ENCODE results near the gene ATP2B2. TPM values are rescaled to one million over a fixed set of nuclear protein-coding genes. Genes with fewer than 3 reads are reported as not detected.

Gene ATP2B2
- total RNA-seq, 4 donors from 2014 or later: 0.86 to 2.2 (median 1.0) TPM; not detected in 1

DNA sequence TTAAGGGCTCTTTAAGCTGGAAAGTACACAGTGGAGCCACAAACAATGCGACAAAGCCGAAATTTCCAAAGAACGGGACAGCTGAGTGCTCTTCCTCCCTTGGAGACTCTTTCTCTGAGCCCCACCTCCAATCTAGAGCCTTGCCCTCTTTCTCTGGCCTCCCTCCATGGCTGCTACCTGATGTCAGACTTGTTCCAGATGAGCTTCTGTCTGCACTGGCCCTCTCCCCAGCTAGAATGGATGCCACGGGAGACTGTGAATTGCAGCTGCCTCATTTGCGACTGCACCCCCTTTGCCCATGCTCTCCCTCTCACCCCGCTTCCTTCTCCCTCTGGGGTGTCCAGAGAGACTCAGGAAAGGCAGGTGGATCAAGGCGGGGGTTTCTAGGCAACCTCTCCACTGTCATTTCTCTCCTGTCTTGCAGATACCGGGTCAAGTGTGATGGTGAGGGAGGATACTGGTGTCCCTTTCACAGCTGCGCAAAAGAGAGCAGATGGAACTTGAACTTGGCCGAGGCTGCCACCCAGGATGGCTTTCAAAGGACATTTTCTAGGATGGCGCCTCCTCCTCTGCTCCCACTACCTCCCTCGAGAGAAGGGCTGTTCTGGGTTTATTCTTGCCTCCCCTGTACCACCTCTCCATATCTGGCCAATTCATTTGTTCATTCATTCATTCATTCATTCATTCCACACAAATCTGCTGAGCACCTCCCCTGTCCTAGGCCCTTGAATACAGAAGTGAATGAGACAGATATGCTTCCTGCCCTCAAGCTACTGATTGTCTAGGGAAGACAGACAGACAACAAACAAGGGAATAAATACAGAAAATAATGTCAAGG, 12.8 kb downstream of the ATP2B2 start:
- no peak for TF ChIP-seq POLR2A (IDR thresholded peaks at IDR 0.05)
- no peak for TF ChIP-seq POLR2AphosphoS5 (IDR thresholded peaks at IDR 0.05)
- TF ChIP-seq EP300 (IDR thresholded peaks at IDR 0.05): no peak
- TF ChIP-seq, protein P1, sequence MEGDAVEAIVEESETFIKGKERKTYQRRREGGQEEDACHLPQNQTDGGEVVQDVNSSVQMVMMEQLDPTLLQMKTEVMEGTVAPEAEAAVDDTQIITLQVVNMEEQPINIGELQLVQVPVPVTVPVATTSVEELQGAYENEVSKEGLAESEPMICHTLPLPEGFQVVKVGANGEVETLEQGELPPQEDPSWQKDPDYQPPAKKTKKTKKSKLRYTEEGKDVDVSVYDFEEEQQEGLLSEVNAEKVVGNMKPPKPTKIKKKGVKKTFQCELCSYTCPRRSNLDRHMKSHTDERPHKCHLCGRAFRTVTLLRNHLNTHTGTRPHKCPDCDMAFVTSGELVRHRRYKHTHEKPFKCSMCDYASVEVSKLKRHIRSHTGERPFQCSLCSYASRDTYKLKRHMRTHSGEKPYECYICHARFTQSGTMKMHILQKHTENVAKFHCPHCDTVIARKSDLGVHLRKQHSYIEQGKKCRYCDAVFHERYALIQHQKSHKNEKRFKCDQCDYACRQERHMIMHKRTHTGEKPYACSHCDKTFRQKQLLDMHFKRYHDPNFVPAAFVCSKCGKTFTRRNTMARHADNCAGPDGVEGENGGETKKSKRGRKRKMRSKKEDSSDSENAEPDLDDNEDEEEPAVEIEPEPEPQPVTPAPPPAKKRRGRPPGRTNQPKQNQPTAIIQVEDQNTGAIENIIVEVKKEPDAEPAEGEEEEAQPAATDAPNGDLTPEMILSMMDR (IDR thresholded peaks at IDR 0.05): no peak
- Histone ChIP-seq H3K27me3 (no peaks in the 10 kb centered on the region), H3K4me1 (peaks cover 2% of the 10 kb centered on the region), H3K9me3 (no peaks in the 10 kb centered on the region), H3K4me3 (no peak overlapping the region), H3K36me3 (no peaks in the 10 kb centered on the region), H3K27ac (no peak overlapping the region)
- WGBS: 75% methylated on average over 12 of the region's 12 CpGs
- DNase-seq (ENCODE audit: low spot score in 2 of 2): no peak

- Histone ChIP-seq H3K36me3 (no peaks in the 10 kb centered on the region), H3K27me3 (no peaks in the 10 kb centered on the region), H3K4me3 (no peak overlapping the region), H3K27ac (no peak overlapping the region), H3K9me3 (no peaks in the 10 kb centered on the region), H3K4me1 (peaks cover under 1% of the 10 kb centered on the region)
- 89% methylated on average over 10 of the region's 10 CpGs for WGBS
- DNase-seq (ENCODE audit: low spot score in 2 of 2): no peak
- no peak for TF ChIP-seq POLR2A (IDR thresholded peaks at IDR 0.05)
- no peak for TF ChIP-seq EP300 (IDR thresholded peaks at IDR 0.05)
- no peak for TF ChIP-seq POLR2AphosphoS5 (IDR thresholded peaks at IDR 0.05)
- TF ChIP-seq, protein P1 (IDR thresholded peaks at IDR 0.05): no peak
These were observed 15.5 kb downstream of the ATP2B2 start for GRCh38 chr3:10489746-10490483.

GRCh38 chr3:10487988-10488633, 17.3 kb downstream of the ATP2B2 start:
- H3K27ac ChIP-seq: no peak overlapping the region
- H3K4me3 ChIP-seq: no peak overlapping the region
- 92% methylated on average over 3 of the region's 4 CpGs for WGBS
- no peaks in the 10 kb centered on the region for H3K36me3 ChIP-seq
- no peak for DNase-seq (ENCODE audit: low spot score in 2 of 2)
- no peaks in the 10 kb centered on the region for H3K9me3 ChIP-seq
- H3K27me3 ChIP-seq: peaks cover 3% of the 10 kb centered on the region
- H3K4me1 ChIP-seq: peaks cover 2% of the 10 kb centered on the region
- no peak for TF ChIP-seq POLR2AphosphoS5 (IDR thresholded peaks at IDR 0.05)
- TF ChIP-seq, protein P1 (IDR thresholded peaks at IDR 0.05): no peak
- TF ChIP-seq EP300 (IDR thresholded peaks at IDR 0.05): no peak

DNA sequence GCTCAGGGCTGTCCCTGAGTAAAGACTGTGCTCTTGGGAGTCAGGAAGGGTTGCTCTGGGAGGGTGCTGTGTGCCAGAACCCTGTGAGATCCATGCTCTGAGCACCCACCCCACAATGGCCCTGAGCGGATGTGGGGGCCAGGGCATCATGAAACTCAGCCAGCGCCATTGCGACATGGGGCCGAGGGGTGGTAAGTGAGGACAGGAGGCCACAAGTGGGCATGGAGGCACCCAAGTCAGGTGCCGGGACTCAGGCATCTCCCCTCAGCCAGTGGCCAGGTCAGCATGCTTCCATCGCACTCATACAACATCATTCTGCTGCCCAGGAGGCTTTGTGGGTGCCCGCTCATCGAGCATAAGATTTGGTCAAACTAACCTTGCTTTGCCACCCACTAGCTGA, 19.6 kb downstream of the ATP2B2 start:
- TF ChIP-seq POLR2AphosphoS5 (IDR thresholded peaks at IDR 0.05) (no peak), EP300 (IDR thresholded peaks at IDR 0.05) (no peak), POLR2A (IDR thresholded peaks at IDR 0.05) (no peak)
- TF ChIP-seq, protein P1 (IDR thresholded peaks at IDR 0.05): no peak
- peaks cover 2% of the 10 kb centered on the region for H3K4me1 ChIP-seq
- no peak for DNase-seq (ENCODE audit: low spot score in 2 of 2)
- H3K27me3 ChIP-seq: peaks cover 3% of the 10 kb centered on the region
- no peak overlapping the region for H3K4me3 ChIP-seq
- no peaks in the 10 kb centered on the region for H3K9me3 ChIP-seq
- 100% methylated on average over 4 of the region's 8 CpGs for WGBS
- H3K36me3 ChIP-seq: no peaks in the 10 kb centered on the region
- H3K27ac ChIP-seq: no peak overlapping the region

DNA sequence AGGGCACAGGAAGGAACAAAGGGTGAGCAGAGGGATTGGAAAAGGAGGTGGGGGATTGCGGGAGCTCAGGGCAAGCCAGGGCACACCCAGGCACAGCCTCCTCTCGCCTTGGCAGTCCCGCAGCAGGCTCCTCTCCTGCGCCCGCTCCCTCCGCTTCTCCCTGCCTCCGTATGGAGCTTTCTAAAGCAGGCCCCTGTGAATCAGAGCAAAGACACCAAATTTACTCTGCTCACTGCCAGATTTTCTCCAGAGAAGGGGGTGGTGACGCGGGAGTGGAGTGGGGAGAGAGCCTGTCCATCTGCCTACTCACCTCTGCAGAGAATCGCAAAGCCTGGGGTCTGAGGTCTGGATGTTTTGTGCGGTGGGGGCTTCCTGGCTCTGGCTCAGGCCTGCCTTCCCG, 20.0 kb downstream of the ATP2B2 start:
- H3K9me3 ChIP-seq: no peaks in the 10 kb centered on the region
- no peak for DNase-seq (ENCODE audit: low spot score in 2 of 2)
- WGBS: 45% methylated on average over 12 of the region's 12 CpGs

More for the DNA sequence above, 20.0 kb downstream of the ATP2B2 start:
- Histone ChIP-seq H3K27ac (no peak overlapping the region), H3K27me3 (peaks cover 3% of the 10 kb centered on the region), H3K4me1 (peaks cover 2% of the 10 kb centered on the region), H3K36me3 (no peaks in the 10 kb centered on the region), H3K4me3 (no peak overlapping the region)
- TF ChIP-seq POLR2AphosphoS5 (IDR thresholded peaks at IDR 0.05) (no peak), EP300 (IDR thresholded peaks at IDR 0.05) (no peak), POLR2A (IDR thresholded peaks at IDR 0.05) (no peak)
- TF ChIP-seq, protein P1 (IDR thresholded peaks at IDR 0.05): no peak
